HG02759 (cell line): ENCODE measurements around the gene GOLGA2.
A peak's percentile ranks its signal among the peaks of the same experiment; 100 is the strongest.

ENCODE experiments used
- ATAC-seq: cut with Tn5 transposase; IDR thresholded peaks from one replicate; pipeline ENCODE4 v1.9.1; 2021; ENCODE audit warnings: mild to moderate bottlenecking, moderate library complexity; ENCODE audit not compliant: unreplicated experiment

The GOLGA2 gene

DNA sequence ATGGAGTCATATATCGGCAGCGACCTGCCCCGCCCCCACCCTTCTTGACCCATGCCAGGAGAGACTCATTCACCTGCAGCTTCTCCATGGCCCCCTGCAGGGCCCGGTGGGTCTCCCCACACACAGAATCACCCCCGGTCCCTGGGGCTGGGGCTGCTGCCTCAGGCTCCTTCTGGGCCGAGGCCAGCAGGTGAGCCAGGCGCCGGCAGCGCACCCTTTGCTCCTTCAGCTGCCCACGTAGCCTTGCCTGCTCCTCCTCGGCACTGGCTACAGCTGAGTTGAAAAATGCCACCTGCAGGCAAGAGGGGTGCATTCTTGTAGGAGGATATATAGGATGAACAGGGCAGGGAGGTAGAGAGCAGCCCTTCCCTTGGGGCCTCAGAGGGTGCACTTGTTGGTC lies 17.9 kb downstream of the GOLGA2 start:
- ATAC-seq: no peak

- ATAC-seq: no peak
Measured at GRCh38 chr9:128257086-128257825, 18.6 kb downstream of the GOLGA2 start.

DNA sequence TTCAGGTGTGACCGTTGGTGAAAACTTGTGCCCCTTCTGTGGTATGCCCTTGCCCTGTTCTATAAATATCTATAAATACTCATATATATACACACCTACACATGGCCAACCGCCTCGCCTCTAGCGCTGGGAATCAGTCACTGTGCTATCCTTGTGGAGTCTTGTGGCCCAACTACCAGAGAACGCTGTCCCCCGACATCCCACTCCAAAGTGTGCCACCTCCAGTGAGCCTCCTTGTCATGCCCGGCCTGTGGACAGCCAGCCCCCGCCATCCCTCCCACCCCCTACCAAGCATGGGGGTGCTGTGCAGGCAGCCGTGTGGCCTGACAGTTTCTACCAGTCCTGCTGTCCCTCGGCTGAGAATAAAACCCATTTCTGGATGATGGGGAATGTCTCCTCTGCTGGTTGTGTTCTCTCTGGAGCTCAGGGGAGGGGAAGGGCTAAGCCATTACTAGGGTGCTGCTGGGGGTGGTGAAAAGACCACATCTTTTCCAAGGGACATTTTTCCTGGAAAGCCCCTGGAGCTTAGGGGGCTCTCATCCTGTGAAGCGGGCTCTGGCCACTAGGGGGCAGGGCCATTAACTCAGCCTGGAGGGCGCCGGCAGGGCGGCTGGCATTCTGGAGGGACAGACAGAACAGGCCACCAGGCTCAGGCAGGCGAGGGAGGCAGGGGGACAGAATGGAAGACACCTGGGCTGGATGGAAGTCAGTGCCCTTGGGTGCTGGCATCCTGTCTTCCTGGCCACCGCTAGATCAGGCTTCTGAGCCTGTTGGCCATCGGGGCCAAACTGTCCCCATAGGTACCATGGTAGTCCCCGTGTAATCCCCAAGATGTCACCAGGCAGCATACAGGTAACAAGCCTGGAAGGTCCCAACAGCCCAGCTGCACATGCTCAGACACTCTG lies 20.7 kb downstream of the GOLGA2 start:
- no peak for ATAC-seq

DNA sequence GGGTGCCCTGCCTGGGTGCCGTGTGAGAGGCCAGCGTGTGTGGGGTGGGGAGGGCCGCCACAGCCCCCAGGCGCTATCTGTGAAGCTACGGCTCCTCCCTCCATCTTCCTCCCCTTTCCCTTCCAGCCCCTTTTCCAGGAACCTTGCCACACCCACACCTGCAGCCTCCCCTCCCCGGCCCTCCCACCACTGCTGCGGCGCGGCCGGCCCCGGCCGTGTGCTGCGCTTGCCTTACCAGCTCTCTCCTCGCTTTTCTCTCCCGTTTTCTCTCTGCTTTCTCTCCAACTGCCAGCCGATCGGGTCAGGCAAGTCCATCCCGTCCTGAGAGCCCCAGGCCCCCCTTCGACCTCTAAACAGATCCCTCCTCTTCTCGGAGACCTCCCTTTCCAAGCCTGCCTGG lies 21.4 kb downstream of the GOLGA2 start:
- ATAC-seq: no peak

DNA sequence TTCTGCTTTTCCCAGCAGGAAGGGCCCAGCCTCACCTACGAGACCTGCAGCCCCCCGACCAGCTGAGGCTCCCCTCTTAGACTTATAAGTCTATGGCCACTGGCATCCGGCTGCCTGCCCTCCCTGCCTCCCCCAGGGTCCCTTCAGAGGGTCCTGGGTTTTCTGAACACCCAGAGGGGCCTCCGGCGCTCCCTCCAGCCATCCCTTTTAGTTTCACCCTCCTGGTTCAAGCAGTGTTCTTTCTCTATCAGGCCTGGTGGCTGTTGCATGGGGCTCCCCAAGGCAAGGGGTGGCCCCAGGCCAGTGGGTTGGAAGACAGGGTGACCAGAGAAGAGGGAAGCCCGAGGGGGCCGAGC lies 21.8 kb downstream of the GOLGA2 start:
- no peak for ATAC-seq

DNA sequence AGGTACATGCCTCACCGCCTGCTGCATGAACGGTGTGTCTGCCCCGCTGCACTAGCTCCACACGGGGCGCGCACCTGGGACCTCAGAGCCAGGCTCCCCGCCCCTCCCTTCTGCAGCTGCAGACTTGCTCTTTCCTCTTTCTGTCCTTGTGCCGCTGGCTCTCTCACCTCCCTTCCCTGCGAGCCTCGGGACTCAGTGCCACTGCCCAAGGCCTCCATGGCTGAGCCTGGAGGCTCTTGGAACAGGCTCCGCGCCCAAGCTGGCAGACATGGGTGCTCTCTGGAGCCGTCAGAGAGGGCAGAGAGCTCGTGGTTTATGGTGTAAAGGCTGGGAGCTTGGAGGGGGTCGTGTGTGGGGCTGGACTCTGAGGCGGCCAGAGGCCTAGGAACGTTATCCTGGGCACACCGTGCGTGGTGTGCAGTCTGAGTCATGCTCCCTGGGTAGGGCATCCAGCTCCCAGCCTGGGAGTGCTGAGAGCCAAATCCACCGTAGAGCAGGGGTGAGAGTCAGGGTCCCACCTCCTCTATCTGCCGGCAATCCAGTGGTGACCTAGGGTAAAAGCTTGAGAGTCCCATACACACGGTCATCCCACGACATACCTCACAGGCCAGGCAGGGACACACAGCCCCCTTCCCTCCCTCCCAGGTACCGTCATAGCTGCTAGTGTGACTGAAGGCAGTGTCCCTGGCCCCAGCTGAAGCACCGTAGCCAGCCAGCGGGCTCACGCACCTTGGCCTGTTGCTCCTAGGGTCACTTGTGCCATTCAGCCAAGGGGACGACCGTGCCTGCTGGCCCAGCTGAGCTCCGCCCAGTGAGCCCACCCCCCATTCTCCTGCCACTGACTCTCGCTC lies 22.4 kb downstream of the GOLGA2 start:
- no peak for ATAC-seq

- no peak for ATAC-seq
Measured at GRCh38 chr9:128252317-128253139, 23.3 kb downstream of the GOLGA2 start.

DNA sequence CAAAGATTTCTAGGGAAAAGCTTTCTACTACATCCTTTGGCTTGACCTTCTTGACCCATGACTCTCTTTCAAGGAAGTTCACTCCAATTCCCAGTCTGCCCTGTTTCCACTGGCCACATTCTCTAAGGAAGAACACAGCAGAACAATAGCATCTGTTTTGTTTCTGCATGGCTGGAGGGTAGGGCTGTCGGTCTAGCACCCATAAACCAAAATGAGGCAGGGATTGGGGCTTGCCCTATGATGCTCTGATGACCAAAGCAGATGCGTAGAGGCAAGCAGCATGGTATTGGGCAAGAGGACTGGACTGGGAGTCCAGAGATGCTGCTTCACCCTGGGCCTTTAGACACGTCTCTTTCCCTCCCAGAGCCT lies 24.1 kb downstream of the GOLGA2 start:
- no peak for ATAC-seq

- ATAC-seq: peak; percentile 18
Measured at GRCh38 chr9:128250839-128251731, 24.7 kb downstream of the GOLGA2 start.

GRCh38 chr9:128249908-128250838 lies 25.6 kb downstream of the GOLGA2 start:
- peak; percentile 81 for ATAC-seq

- no peak for ATAC-seq
Measured at GRCh38 chr9:128249558-128249907, 26.3 kb downstream of the GOLGA2 start.

DNA sequence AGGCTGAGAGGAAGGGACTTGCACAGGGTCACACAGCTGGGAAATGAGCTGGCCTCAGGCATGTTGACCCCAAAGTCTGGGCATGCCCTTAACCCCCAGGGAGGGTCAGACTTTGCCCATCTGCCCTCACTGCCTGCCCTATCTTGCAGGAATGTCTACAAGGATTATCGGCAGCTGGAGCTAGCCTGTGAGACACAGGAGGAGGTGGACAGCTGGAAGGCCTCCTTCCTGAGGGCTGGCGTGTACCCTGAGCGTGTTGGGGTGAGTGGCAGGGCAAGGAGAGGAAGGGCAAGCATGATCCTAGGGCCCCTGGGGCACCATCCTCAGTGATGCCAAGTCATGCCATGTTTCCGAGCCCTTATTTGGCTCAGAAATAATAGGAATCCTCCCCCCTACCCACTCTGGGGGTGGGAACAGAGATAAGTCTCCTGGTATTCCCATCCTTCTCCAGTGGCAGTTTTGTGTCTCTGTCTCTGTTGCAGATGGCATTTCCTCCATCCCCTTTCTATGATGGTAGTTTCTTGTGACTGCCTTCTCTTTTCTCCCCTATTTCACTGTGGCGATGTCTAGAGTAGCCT lies 28.5 kb downstream of the GOLGA2 start:
- no peak for ATAC-seq

GRCh38 chr9:128246471-128246870 lies 29.3 kb downstream of the GOLGA2 start:
- no peak for ATAC-seq

DNA sequence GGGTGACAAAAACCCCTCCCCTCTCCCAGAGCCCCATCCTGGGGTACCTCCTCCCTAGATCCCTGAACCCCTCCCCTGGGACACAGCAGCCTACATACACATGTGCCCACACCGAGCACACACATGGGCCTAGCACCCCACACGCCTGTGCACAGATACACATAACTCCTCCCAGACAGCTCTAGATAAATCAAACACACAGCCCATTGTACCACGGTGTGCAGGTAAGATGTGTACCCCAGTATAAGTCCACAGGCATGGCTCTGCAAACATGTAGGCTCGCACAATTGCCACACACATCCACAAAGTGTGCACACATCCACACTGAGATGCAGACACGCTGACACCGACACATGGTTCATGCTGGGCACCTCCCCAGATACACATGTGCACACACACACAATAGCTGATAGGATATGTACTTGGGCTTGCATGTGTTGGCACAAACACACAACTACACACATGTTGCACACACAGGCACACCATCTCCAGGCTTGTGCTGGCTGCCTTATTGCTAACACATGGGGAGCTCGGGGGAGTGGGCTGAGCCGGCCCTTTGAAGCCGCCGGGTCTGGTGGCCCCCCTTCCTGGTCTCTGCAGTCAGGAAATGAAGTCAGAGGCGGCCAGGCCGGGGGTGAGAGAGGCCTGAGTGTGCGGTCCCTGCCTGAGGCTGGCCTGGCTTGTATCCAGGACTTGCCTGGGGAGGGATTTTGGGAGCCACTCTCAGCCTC lies 30.2 kb downstream of the GOLGA2 start:
- ATAC-seq: no peak

GRCh38 chr9:128244837-128245231 lies 31.0 kb downstream of the GOLGA2 start:
- no peak for ATAC-seq

DNA sequence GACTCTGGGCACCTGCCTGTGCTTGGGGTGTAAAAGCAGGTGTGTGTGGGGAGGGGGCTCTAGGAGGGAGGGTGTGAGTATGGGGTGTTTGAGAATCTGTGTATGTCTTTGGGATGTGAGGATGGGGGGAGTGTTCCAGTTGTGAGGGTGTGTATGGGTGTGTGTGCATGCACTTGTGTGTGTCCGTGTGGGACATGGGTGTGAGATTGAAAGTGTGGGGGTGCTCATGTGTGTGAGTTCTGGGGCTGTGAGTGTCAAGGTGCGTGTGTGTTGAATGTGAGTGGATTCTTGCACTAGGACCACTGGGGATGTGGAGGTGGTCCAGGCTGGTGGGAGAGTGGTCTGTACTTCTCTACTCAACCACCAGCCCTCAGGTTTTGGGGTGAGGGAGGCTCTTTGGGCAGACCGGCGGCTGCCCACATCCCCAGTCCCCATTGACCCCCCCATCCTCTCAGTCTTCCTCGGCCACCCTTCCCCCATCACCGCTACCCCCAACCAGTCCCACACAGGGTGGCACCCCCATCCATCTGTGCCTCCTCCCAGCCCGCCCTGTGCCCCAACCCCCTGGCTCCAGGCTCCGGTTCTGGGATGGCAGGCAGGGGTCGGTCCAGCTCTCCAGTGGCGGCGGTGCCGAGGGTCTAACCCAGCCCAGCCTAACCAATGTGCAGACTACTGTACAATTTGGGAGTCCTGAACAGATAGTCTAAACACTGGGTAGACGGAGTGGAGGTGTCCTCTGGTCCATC lies 31.5 kb downstream of the GOLGA2 start:
- no peak for ATAC-seq
